HT-29 (cell line): ENCODE data around the gene FAR2. TPM values are rescaled to one million over a fixed set of nuclear protein-coding genes. Genes with fewer than 3 reads are reported as not detected.
"Not testable (repeated sequence)": the region's sequence is repeated elsewhere in the genome, so short reads cannot be mapped to it uniquely, and the experiment has no call there.

ENCODE experiments used
- DNase-seq: peaks from one replicate; pipeline ENCODE4 v3.0.0-alpha.2; 2015; ENCODE audit warnings: low spot score
- total RNA-seq: library from RNA; depleted of rRNA; stranded (reverse); fragments of >200 nt; shearing (Covaris generic); gene quantifications from 2 replicates; pipeline ENCODE4 v1.2.3, GENCODE V29; 2014

The FAR2 gene
- total RNA-seq, 1 experiment from 2014 or later, result 19.8 TPM

DNA sequence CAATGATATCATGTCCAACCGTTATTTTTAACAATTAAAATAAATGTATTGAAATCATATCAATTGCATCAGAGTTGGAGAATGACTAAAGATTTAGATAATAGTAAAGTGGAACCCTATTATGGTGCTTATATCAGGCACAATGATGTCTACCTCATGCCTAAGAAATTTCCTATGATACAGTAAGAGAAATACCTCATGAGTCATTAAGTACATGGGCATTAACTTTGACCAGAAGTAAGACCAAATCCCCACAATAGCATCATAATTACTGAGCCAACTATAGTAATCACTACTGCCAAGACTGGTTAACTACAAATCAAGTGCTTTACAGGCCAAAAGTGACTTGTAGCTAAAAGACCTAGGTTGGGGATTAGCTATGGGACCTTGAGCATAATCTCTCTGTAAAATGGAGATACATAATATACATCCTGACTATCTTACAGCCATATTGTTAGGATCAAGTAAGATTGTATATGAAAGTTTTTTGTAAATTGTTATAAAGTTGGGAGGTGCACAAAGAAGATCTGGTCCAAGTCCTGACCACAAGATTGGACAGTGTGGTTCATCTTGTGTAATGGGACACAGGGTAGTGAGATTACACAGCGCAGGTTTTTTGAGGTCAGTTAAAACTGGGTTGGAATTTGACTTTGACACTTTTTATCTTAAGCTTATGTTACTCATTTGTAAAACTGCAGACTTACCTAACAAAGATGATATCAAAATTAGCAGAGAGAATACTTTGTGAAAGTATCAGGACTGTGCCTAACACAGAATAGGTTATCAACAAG, 171.4 kb downstream of the FAR2 start:
- DNase-seq, result no peak

DNA sequence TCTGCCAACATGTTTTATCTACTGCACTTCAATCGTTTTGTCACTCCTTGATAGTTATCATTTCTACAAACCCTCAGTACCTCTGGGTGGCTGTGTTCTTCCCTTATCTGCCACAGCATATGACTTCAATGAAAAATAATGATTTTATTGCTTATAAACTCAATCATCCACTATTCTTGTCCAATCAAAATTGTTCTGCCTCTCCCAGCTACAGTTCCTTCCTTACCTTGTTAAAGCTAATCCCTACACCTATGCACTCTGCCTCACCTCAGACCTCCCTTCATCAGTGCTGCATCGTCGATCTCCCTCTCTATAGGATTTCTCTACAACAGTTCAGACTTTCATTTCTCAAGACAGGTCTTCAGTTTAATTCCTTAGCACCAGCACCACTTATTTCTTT, 173.1 kb downstream of the FAR2 start:
- DNase-seq, result no peak

DNA sequence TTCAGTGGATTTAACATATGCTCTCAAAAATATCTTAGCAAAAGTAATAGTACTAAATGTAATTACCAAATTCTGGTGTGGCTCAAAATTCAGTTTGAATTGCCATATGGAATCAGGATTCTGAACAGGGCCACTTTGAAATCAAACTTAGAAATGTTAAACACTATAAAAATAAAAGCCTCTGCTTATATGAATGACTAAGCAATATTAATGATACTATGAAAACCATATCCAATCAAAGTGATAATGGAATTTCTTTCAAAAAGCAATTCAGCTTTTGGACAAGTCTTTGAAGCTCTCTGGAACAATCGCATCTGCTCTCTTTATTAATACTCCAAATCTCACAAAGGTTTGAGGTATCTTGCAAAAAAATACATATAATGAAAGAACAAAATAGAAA, 180.3 kb downstream of the FAR2 start:
- DNase-seq, result no peak

DNA sequence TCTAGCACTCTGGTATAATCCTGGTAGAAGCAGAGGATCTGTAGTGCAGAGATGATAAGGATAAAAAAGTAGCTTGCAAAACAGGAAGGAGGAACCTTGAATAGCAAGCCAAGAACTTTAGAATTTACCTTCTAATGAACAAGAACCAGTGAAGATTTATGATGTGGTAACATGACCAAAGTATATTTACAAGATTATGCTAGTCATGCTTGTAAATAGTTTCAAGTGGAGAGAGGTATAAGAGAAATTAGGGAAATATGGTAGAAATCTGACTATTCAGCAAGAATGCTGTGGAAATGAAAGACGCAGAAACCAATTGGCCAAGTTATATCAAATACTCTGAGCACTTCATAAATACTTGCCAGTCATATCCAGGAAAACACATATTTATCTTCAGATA, 184.1 kb downstream of the FAR2 start:
- no peak for DNase-seq

- DNase-seq, result no peak
Observed at GRCh38 chr12:29334937-29335336, 185.9 kb downstream of the FAR2 start.

GRCh38 chr12:29337325-29337724, 188.2 kb downstream of the FAR2 start:
- DNase-seq, result no peak

DNA sequence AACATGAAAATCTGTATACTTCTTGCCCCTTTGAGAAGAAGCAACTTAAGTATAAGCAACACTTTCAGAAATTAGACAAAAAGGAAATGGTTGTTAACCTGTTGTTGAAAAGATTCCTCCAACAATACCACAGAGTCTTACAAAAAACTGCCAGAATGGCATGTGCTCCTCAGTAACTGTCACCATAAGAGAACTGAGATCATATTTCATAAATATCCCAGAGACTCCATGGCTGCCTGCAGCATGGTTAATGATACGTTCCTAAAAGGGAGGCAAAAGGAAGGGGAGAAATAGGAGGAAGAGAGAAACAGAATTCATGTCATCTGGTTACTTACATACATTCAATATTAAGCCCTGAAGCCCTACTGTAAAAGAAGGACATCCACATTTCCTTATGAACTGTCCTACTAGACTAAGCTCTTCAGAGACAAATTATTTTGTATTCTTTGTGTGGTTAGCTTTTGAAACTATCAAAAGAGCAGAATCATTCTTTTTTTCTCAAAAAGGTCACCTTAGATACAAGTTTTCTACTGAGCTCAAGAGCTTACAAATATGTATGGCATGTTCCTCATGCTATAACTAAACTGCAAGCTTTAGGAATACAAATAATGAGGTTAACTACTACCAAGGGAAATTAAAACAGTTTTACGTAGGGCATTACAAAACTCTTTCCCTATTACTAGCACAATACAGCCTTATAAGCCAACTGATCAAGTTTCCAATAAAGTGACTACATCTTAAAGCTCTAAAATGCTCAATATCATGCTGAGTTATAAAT, 194.1 kb downstream of the FAR2 start:
- no peak for DNase-seq

GRCh38 chr12:29346769-29347421, 197.8 kb downstream of the FAR2 start:
- peak; percentile 5 for DNase-seq

GRCh38 chr12:29350080-29350479, 201.0 kb downstream of the FAR2 start:
- peak; percentile 55 for DNase-seq

DNA sequence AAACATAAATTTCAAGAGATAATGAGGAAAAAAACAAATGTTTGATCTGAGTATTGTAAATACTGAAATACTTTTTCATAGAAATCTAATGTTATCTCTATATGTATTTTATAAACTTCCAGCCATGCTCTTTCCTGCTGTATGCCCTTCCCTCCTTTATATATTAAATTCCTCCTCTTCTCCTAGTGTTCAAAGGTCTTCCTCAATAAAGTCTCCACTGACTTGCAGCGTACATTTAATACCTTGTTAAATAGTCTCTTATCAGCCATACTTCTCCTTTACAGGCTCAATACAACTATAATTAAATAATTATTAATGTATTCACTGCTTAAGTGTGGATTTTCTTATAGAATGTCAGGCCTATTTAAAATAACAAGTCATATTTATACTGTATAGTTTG, 205.9 kb downstream of the FAR2 start:
- peak; percentile 11 for DNase-seq

DNA sequence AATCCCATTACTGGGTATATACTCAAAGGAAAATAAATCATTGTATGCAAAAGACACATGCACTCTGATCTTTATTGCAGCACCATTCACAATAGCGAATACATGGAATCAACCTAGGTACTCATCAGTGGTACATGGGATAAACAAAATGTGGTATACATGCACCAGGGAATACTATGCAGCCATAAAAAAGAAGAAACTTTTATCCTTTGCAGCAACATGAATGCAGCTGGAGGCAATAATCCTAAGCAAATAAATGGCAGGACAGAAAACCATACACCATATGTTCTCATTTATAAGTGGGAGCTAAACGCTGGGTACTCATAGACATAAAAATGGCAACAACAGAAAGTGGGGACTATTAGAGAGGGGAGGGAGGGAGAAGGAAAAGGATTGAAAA, 216.0 kb downstream of the FAR2 start:
- no peak for DNase-seq

DNA sequence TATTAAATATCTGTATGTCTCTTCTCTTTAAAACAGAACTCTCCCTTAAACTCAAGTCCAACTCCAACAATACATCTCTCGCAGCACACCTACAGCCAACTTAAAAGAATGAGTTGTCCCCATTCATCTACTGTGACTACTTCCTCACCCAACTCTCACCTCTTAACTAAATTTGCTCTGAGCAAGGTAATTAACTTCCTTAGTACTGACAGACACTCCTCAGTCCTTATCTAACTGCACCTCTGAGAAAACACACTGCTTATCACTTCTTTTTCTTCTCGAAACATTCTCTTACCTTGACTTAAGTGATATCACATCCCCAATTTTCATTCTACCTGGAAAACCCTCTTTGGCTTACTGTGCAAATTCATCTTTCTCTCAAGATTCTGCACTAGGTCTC, 224.9 kb downstream of the FAR2 start:
- DNase-seq, result no peak

- DNase-seq, result no peak
Observed at GRCh38 chr12:29374913-29375312, 225.8 kb downstream of the FAR2 start.

DNA sequence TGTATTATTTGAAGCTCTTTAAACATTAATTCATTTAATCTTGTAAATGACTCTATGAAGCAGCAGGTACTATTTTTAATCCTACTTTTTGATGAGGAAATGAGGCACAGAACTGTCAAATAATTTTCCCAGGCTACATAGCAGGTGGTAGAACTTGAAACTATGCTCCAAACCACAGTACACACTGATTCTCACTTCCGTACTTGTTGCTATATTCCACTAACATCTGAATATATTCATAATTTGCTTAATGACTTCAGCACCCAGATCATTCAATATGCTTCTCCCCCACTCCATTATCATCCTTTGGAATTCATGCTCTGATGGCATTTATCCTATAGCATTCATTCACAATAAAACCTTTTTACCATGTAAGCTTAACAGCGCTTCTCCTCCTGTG, 227.0 kb downstream of the FAR2 start:
- no peak for DNase-seq

DNA sequence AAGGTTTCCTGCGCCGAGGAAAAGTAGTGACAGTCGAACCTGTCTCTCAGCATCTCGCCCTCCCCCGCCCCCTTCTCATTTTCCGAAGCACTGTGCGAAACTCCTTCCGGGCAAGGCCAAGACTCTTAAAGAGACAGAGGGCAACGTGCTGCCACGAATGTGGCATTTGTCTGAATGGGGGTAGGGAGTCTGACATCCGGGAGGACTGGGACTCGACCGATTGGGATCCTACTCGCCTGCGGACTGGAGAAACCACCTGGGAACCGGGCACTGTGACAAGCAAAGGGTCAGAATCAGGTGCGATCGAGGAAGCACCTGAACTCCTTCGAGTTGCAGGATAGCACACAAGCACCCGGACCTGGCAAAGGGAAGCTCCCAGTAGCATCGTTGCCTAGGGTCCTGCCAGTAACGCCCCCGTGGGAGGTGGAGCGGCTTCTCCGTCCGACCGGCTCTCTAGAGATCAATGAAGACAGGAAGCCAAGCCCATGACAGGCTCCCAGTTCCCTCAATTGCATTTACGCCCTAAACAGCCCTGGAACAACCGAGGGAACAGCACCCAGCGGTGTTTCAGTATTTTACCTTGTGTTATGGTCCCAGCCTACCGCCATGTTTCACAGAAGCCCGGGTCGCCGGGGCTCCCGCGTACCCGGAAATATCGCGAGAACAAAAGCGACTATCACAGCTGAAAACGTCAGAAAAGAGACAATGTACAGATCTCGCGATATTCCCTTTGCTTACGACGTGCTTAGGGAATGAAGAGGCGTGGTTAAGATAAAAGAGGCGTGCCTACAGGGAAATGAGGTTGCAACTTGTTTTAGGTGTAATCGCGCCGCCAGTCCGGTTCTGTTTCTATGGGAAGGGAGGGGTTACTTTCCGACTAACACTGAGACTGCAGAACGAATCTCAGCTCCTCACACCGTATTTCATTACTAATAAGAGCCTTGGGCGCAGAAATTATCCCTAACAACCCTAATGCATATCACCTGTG, 231.8 kb downstream of the FAR2 start, which contains the start of gene ERGIC2:
Gene ERGIC2 (minus strand): TSS at position 637 of the 988 bp plus-strand sequence. CDS start 9,539 bp downstream, outside the sequence.
- peak; percentile 99 for DNase-seq

GRCh38 chr12:29382251-29382650, 233.2 kb downstream of the FAR2 start:
- DNase-seq, result no peak

GRCh38 chr12:29385194-29385593, 236.1 kb downstream of the FAR2 start:
- not testable (repeated sequence) for DNase-seq
